Mesendoderm (in vitro differentiated cells): ENCODE data around the gene LYPD6.

Experiments
- DNase-seq: peaks from one replicate; pipeline ENCODE4 v3.0.0; 2013
- H2AK5ac ChIP-seq: 2 replicates; pipeline ENCODE4 v1.6.1; 2013; ENCODE audit warnings: low read length, inconsistent platforms
- H2BK120ac ChIP-seq: 2 replicates; pipeline ENCODE4 v1.6.1; 2013; ENCODE audit warnings: low read depth, mild to moderate bottlenecking, low read length, moderate library complexity, mixed read lengths
- H2BK15ac ChIP-seq: replicated peaks from 2 replicates; pipeline ENCODE4 v1.6.1; 2013; ENCODE audit warnings: low read depth, mild to moderate bottlenecking, moderate library complexity
- H2BK5ac ChIP-seq: 2 replicates; pipeline ENCODE4 v1.6.1; 2013; ENCODE audit warnings: low read length, inconsistent platforms
- H3K18ac ChIP-seq: 2 replicates; pipeline ENCODE4 v1.6.1; 2013; ENCODE audit warnings: mild to moderate bottlenecking, low read length, mixed read lengths
- H3K23ac ChIP-seq: one replicate; pipeline ENCODE4 v1.6.1; 2013; ENCODE audit warnings: low read length
- H3K27ac ChIP-seq: 2 replicates; pipeline ENCODE4 v1.5.1; 2013; ENCODE audit warnings: low read depth, mild to moderate bottlenecking, inconsistent platforms, low read length, moderate library complexity
- H3K27me3 ChIP-seq: 2 replicates; pipeline ENCODE4 v1.6.1; 2013; ENCODE audit warnings: low read length, control low read depth, mild to moderate bottlenecking, inconsistent platforms; ENCODE audit not compliant: insufficient read depth, poor library complexity
- H3K36me3 ChIP-seq: 2 replicates; pipeline ENCODE4 v1.6.1; 2013; ENCODE audit warnings: low read length, inconsistent platforms; ENCODE audit not compliant: control insufficient read depth, insufficient read depth
- H3K4ac ChIP-seq: one replicate; pipeline ENCODE4 v1.6.1; 2013; ENCODE audit warnings: low read depth, mild to moderate bottlenecking, low read length, moderate library complexity
- H3K4me1 ChIP-seq: 2 replicates; pipeline ENCODE4 v1.6.1; 2013; ENCODE audit warnings: low read depth, low read length, inconsistent platforms; ENCODE audit not compliant: control insufficient read depth
- H3K4me2 ChIP-seq: 2 replicates; pipeline ENCODE4 v1.6.1; 2013; ENCODE audit warnings: low read length
- H3K4me3 ChIP-seq: 2 replicates; pipeline ENCODE4 v1.5.1; 2013; ENCODE audit warnings: mild to moderate bottlenecking, low read length
- H3K56ac ChIP-seq: one replicate; pipeline ENCODE4 v1.6.1; 2013; ENCODE audit warnings: low read length
- H3K79me1 ChIP-seq: 2 replicates; pipeline ENCODE4 v1.6.1; 2013; ENCODE audit warnings: low read length, inconsistent platforms
- H3K79me2 ChIP-seq: 2 replicates; pipeline ENCODE4 v1.6.1; 2013; ENCODE audit warnings: mild to moderate bottlenecking, low read length; ENCODE audit not compliant: control insufficient read depth, insufficient read depth
- H3K9ac ChIP-seq: 2 replicates; pipeline ENCODE4 v1.6.1; 2013; ENCODE audit warnings: low read length, inconsistent platforms
- H4K5ac ChIP-seq: one replicate; pipeline ENCODE4 v1.6.1; 2013; ENCODE audit warnings: low read length
- H4K8ac ChIP-seq: one replicate; pipeline ENCODE4 v1.6.1; 2013; ENCODE audit warnings: low read depth, mild to moderate bottlenecking, control low read depth, low read length, moderate library complexity
- WGBS: extraction: QIAGEN DNeasy Blood & Tissue Kit; methylation state at CpG from one replicate; pipeline ENCODE4 v1.1.7; 2013; ENCODE audit warnings: low lambda C conversion rate, missing lambda C conversion rate; ENCODE audit not compliant: insufficient coverage; ENCODE audit errors: extremely low coverage; 5-methylcytosine and 5-hydroxymethylcytosine counted together

LYPD6 gene

DNA sequence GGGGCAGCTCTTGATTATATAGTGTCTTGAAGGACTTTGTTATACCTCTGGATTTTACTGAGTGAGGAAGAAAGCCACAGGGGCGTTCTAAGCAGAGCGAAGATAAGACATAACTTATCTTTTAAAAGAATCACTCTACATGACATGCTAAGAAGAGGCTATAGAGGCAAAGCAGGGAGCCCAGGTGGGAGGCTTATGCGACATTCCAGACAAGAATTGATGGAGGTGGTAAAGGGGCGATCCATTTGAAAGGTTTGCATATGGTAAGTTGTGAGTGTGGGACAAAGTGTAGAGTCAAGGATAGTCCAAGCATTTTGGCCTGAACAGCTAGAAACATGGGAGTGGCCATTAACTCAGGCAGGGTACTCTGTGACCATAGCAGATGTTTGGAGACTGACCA is 49.8 kb downstream of the LYPD6 start:
- H3K4me2 ChIP-seq = no peak overlapping the region
- peaks cover 14% of the 10 kb centered on the region for H3K4me1 ChIP-seq
- H3K27me3 ChIP-seq = no peaks in the 10 kb centered on the region
- H4K5ac ChIP-seq = no peak overlapping the region
- no peak overlapping the region for H2BK120ac ChIP-seq
- H3K23ac ChIP-seq = no peak overlapping the region
- H3K4ac ChIP-seq = no peak overlapping the region
- no peaks in the 10 kb centered on the region for H3K36me3 ChIP-seq
- no peak overlapping the region for H3K9ac ChIP-seq
- H2BK5ac ChIP-seq = no peak overlapping the region
- no peaks in the 10 kb centered on the region for H3K79me2 ChIP-seq
- DNase-seq = no peak
- no peak overlapping the region for H3K4me3 ChIP-seq
- H3K56ac ChIP-seq = no peak overlapping the region
- H2AK5ac ChIP-seq = no peak overlapping the region
- H3K79me1 ChIP-seq = no peaks in the 10 kb centered on the region
- H3K27ac ChIP-seq = no peak overlapping the region
- no CpG with 5 or more reads among the region's 4 CpGs for WGBS
- no peak overlapping the region for H2BK15ac ChIP-seq
- H3K18ac ChIP-seq = no peak overlapping the region
- no peak overlapping the region for H4K8ac ChIP-seq

DNA sequence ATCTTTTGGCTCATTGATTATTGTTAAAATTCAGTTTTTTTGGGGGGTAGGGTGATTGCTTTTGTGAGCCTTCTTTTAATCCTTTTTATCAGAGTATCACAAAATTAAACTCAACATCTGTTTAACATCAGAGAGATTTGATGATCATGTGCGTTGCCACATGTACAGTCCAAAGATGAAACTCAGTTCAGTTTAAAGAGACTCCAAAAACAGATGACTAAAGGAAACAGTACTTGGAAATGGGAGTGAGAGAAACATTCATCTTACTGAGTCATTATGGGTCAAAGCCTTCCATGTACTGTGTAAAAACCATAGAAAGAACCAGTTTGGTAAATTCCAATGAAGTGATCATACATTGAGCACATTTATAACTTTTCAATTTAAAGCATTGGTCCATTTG is 53.0 kb downstream of the LYPD6 start:
- Histone ChIP-seq H3K4me2 (no peak overlapping the region), H3K27ac (no peak overlapping the region), H3K36me3 (no peaks in the 10 kb centered on the region), H2BK5ac (no peak overlapping the region), H2AK5ac (no peak overlapping the region), H3K56ac (no peak overlapping the region), H2BK15ac (no peak overlapping the region), H3K27me3 (no peaks in the 10 kb centered on the region), H3K79me1 (no peaks in the 10 kb centered on the region), H3K79me2 (no peaks in the 10 kb centered on the region), H4K5ac (no peak overlapping the region), H2BK120ac (no peak overlapping the region), H4K8ac (no peak overlapping the region), H3K4me1 (peaks cover 15% of the 10 kb centered on the region), H3K4me3 (no peak overlapping the region), H3K4ac (no peak overlapping the region), H3K23ac (no peak overlapping the region), H3K9ac (no peak overlapping the region), H3K18ac (no peak overlapping the region)
- no CpG with 5 or more reads among the region's 1 CpG for WGBS
- no peak for DNase-seq

DNA sequence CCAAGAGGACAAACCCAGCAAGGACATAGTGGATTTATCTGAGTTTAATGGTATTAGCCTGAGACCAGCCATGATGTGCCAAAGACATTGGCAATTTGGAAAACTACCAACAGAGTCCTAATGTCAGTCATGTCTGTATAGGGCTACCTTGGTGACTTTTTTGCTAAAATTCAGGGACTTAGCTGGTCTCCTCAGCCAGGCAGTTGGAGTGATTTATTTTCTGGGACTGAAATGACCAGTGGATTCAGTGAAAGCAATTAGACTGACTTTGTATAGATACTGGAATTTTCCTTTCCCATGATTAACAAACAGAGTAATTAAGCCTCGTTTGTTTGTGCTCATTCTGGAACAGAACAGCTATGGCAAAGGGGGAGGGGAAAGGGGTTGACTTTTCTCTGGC is 55.0 kb downstream of the LYPD6 start:
- no peak overlapping the region for H3K9ac ChIP-seq
- no peak overlapping the region for H3K56ac ChIP-seq
- no peak overlapping the region for H4K8ac ChIP-seq
- no peak overlapping the region for H2BK5ac ChIP-seq
- no peak overlapping the region for H4K5ac ChIP-seq
- no peak overlapping the region for H3K4ac ChIP-seq
- no peaks in the 10 kb centered on the region for H3K79me2 ChIP-seq
- H3K18ac ChIP-seq = no peak overlapping the region
- H3K4me2 ChIP-seq = no peak overlapping the region
- H3K23ac ChIP-seq = no peak overlapping the region
- no peak overlapping the region for H2BK120ac ChIP-seq
- no peaks in the 10 kb centered on the region for H3K36me3 ChIP-seq
- peak overlapping the region; percentile 80 for H2BK15ac ChIP-seq
- no peak overlapping the region for H3K27ac ChIP-seq
- WGBS = no CpG with 5 or more reads among the region's 1 CpG
- H3K4me3 ChIP-seq = no peak overlapping the region
- DNase-seq = no peak
- H2AK5ac ChIP-seq = no peak overlapping the region
- peaks cover 9% of the 10 kb centered on the region for H3K4me1 ChIP-seq
- no peaks in the 10 kb centered on the region for H3K27me3 ChIP-seq
- H3K79me1 ChIP-seq = no peaks in the 10 kb centered on the region

DNA sequence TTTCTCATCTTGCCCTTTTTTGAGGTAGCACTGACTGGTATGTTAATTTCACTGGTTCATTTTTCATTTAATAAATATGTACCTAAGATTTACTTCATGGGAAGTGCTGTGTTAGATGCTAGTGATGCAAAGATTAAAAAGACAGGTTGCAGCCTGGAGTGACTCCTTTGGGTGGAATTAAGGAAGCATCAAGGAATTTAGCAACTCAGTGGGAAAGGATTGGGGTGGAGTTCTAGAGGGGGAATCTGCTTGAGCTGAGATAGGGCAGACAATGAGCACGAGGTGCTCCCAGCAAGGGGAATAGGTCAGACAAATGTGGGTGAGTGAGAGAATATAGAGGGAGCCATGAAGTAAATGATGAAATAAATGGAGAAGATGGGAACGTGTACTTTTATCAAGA is 57.0 kb downstream of the LYPD6 start:
- no CpG with 5 or more reads among the region's 2 CpGs for WGBS
- Histone ChIP-seq H2AK5ac (no peak overlapping the region), H3K9ac (no peak overlapping the region), H2BK120ac (no peak overlapping the region), H3K4me3 (no peak overlapping the region), H3K27me3 (no peaks in the 10 kb centered on the region), H3K56ac (no peak overlapping the region), H3K79me2 (no peaks in the 10 kb centered on the region), H2BK15ac (no peak overlapping the region), H3K4me1 (peaks cover 7% of the 10 kb centered on the region), H3K4ac (no peak overlapping the region), H3K4me2 (no peak overlapping the region), H3K79me1 (no peaks in the 10 kb centered on the region), H3K23ac (no peak overlapping the region), H4K8ac (no peak overlapping the region), H3K27ac (no peak overlapping the region), H4K5ac (no peak overlapping the region), H3K36me3 (no peaks in the 10 kb centered on the region), H2BK5ac (no peak overlapping the region), H3K18ac (no peak overlapping the region)
- peak; percentile 81 for DNase-seq

DNA sequence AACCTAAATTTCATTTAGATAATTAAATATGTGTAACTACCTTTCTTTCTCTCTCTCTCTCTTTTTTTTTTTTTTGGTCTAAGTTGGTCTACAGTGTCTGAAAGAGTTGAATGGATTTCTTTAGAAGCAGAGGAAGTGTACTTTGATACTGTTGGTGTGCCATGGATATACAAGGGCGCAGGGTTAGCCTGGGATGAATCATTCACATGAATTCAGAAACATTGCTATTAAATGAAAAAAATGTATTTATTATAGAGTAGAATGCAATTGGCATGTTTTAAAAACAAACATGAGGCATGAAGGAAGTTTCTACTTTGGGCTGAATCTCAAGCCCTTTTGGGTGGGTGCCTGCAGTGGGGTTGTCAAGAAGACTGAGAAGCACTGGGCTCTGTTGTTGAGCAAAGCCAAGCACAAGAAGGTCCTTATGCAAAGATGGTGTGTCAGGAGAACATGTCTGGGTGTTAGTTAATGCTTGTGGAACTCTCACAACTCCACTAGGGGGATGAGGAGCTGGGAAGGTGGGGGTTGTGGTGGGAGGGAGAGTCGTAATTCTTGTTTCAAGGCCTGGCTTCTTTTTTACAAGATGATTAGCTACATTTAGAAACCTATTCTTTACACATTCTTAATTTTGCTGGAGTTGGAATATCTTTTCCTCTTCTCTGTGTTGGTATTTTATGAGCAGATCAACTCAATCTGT is 57.9 kb downstream of the LYPD6 start:
- Histone ChIP-seq H2BK120ac (no peak overlapping the region), H3K27me3 (no peaks in the 10 kb centered on the region), H3K9ac (no peak overlapping the region), H3K79me1 (no peaks in the 10 kb centered on the region), H3K4me2 (no peak overlapping the region), H3K4me3 (no peak overlapping the region), H3K36me3 (no peaks in the 10 kb centered on the region), H3K4me1 (peaks cover 7% of the 10 kb centered on the region), H3K4ac (no peak overlapping the region), H3K27ac (no peak overlapping the region), H2AK5ac (no peak overlapping the region), H4K8ac (no peak overlapping the region), H2BK15ac (no peak overlapping the region), H3K79me2 (no peaks in the 10 kb centered on the region), H3K18ac (peak overlapping the region; percentile 30), H3K56ac (no peak overlapping the region), H2BK5ac (no peak overlapping the region), H3K23ac (no peak overlapping the region), H4K5ac (no peak overlapping the region)
- no CpG with 5 or more reads among the region's 2 CpGs for WGBS
- DNase-seq = peak; percentile 78
